ENCODE measurements around the gene XPO4. TPM values are rescaled to one million over a fixed set of nuclear protein-coding genes. Genes with fewer than 3 reads are reported as not detected.

Gene XPO4
- polyA plus RNA-seq, 4 donors, result 14.0 to 20.8 (median 19.4) TPM

- DNase-seq (ENCODE audit: low read depth in 4 of 4, low spot score in 3 of 4), result no peak
Observed at GRCh38 chr13:20740021-20740420, 162.5 kb downstream of the XPO4 start.

DNA sequence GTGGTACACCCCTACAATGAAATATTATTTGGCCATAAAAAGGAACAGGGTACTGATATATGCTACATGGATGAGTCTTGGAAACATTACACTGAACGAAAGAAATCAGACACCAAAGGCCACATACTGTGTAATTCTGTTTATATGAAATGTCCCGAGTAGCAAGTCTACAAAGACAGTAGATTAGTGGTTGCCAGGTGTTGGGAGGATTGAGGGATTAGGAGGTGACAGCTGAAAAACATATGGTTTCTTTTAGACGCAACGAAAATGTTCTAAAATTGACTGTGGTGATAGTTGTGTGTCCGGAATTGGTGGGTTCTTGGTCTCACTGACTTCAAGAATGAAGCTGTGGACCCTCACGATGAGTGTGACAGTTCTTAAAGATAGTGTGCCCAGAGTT is 163.9 kb downstream of the XPO4 start:
- DNase-seq (ENCODE audit: low read depth in 4 of 4, low spot score in 3 of 4), result no peak

GRCh38 chr13:20729633-20730585 is 172.6 kb downstream of the XPO4 start:
- no peak for DNase-seq (ENCODE audit: low read depth in 4 of 4, low spot score in 3 of 4)

DNA sequence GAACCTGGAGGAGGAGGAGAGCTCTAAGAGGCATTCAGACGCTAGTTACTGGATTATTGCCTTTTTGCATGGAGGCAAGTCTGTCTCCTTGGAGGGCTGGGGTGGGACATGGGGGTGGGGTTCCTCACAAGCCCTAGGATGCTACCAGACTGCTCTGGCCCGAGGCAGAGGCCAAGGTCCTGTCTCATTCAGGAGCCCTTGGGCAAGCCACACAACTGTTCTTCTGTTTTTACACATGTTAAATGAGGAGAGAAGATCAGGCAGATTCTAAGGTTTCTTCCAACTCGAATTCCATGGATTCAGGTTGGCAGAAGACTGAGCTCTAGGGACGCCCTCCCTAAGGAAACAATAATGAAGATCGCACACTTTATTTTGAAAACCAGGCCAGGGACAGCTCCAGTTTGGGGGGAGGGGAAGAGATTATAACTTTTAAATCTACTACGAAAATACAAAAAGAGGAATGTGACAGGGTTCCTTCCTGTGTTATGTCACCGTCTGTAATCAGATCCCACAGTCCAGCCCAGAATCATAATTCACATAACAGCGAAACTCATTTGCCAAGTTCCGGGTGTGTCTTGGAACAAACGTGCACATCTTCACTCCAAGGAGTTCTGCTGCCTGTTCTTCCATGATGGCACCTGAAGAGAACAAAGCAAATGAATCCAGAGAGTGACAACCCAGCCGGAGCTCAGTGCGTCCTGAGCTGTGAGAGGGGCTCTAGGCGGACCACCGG is 173.8 kb downstream of the XPO4 start:
- DNase-seq (ENCODE audit: low read depth in 4 of 4, low spot score in 3 of 4), result no peak

GRCh38 chr13:20727856-20728255 is 174.7 kb downstream of the XPO4 start:
- DNase-seq (ENCODE audit: low read depth in 4 of 4, low spot score in 3 of 4), result no peak

Other genes with a start within 250 kb of the XPO4 start
- 10 to 100 TPM in 2 of 4 donors, 1 to 10 TPM in 2; 8.9 to 19.4 (median 10.7) TPM for gene IL17D, start 199.0 kb downstream of the XPO4 start, polyA plus RNA-seq (ENCODE audit: insufficient read length in 4 of 4)
- 10 to 100 TPM; 13.2 to 19.6 (median 16.4) TPM for gene EEF1AKMT1, start 128.8 kb downstream of the XPO4 start, polyA plus RNA-seq (ENCODE audit: insufficient read length in 4 of 4)
- 10 to 100 TPM; 23.9 to 36.0 (median 27.1) TPM for gene LATS2, start 158.8 kb upstream of the XPO4 start, polyA plus RNA-seq (ENCODE audit: insufficient read length in 4 of 4)
- gene SAP18, start 237.4 kb upstream of the XPO4 start, polyA plus RNA-seq (ENCODE audit: insufficient read length in 4 of 4), result 100 to 1,000 TPM; 224 to 297 (median 251) TPM

Data from left renal pelvis (tissue), 4 donors.